Measurements from ENCODE around the gene HBM. TPM values are rescaled to one million over a fixed set of nuclear protein-coding genes. Genes with fewer than 3 reads are reported as not detected.
A peak's percentile ranks its signal among the peaks of the same experiment; 100 is the strongest.
"Not testable (repeated sequence)": the region's sequence is repeated elsewhere in the genome, so short reads cannot be mapped to it uniquely, and the experiment has no call there.

The HBM gene
- total and polyA plus RNA-seq, 2 donors: 25.3 TPM; not detected in 1

- not testable (repeated sequence) for H3K36me3 ChIP-seq (ENCODE audit: control insufficient read depth in 2 of 2, insufficient read depth in 2 of 2, low read length in 1 of 2); H3K9me3 ChIP-seq (ENCODE audit: control insufficient read depth in 2 of 2, insufficient read depth in 1 of 2, low read length in 1 of 2); H3K27ac ChIP-seq (ENCODE audit: low read depth in 1 of 2, low read length in 1 of 2); DNase-seq (ENCODE audit: low read depth in 6 of 9, low spot score in 9 of 9); H3K4me1 ChIP-seq (ENCODE audit: control insufficient read depth in 2 of 2, insufficient read depth in 2 of 2, low read length in 2 of 2); H3K4me3 ChIP-seq (ENCODE audit: low read length in 2 of 2)
- WGBS: 5% methylated on average over 4 of the region's 74 CpGs
- peaks cover 24 to 72% of the 10 kb centered on the region in 2 donors for H3K27me3 ChIP-seq (ENCODE audit: control insufficient read depth in 2 of 2, insufficient read depth in 1 of 2, low read length in 1 of 2)
These were observed 12.1 kb upstream of the HBM start for GRCh38 chr16:153550-154216.

- WGBS: 3% methylated on average over 53 of the region's 59 CpGs
- Histone ChIP-seq H3K27ac (ENCODE audit: low read depth in 1 of 2, low read length in 1 of 2) (no peak overlapping the region), H3K27me3 (ENCODE audit: control insufficient read depth in 2 of 2, insufficient read depth in 1 of 2, low read length in 1 of 2) (peaks cover 24 to 70% of the 10 kb centered on the region in 2 donors), H3K4me1 (ENCODE audit: control insufficient read depth in 2 of 2, insufficient read depth in 2 of 2, low read length in 2 of 2) (peaks cover 0 to 10% of the 10 kb centered on the region in 2 donors), H3K36me3 (ENCODE audit: control insufficient read depth in 2 of 2, insufficient read depth in 2 of 2, low read length in 1 of 2) (no peaks in the 10 kb centered on the region), H3K9me3 (ENCODE audit: control insufficient read depth in 2 of 2, insufficient read depth in 1 of 2, low read length in 1 of 2) (no peaks in the 10 kb centered on the region), H3K4me3 (ENCODE audit: low read length in 2 of 2) (peak overlapping the region in 1 of 2 donors; percentile 51)
- peak in 1 of 9 donors; percentile 19 for DNase-seq (ENCODE audit: low read depth in 6 of 9, low spot score in 9 of 9)
These were observed 11.4 kb upstream of the HBM start for GRCh38 chr16:154217-155030.

- 68% methylated on average over 7 of the region's 7 CpGs for WGBS
- Histone ChIP-seq H3K27me3 (ENCODE audit: control insufficient read depth in 2 of 2, insufficient read depth in 1 of 2, low read length in 1 of 2) (peaks cover 24 to 69% of the 10 kb centered on the region in 2 donors), H3K4me1 (ENCODE audit: control insufficient read depth in 2 of 2, insufficient read depth in 2 of 2, low read length in 2 of 2) (peaks cover 0 to 10% of the 10 kb centered on the region in 2 donors), H3K4me3 (ENCODE audit: low read length in 2 of 2) (peak overlapping the region in 1 of 2 donors; percentile 51), H3K9me3 (ENCODE audit: control insufficient read depth in 2 of 2, insufficient read depth in 1 of 2, low read length in 1 of 2) (no peaks in the 10 kb centered on the region), H3K36me3 (ENCODE audit: control insufficient read depth in 2 of 2, insufficient read depth in 2 of 2, low read length in 1 of 2) (no peaks in the 10 kb centered on the region), H3K27ac (ENCODE audit: low read depth in 1 of 2, low read length in 1 of 2) (no peak overlapping the region)
- no peak for DNase-seq (ENCODE audit: low read depth in 6 of 9, low spot score in 9 of 9)
These were observed 10.8 kb upstream of the HBM start for GRCh38 chr16:155031-155398.

GRCh38 chr16:159136-159849, 6.5 kb upstream of the HBM start:
- H3K36me3 ChIP-seq (ENCODE audit: control insufficient read depth in 2 of 2, insufficient read depth in 2 of 2, low read length in 1 of 2): no peaks in the 10 kb centered on the region
- DNase-seq (ENCODE audit: low read depth in 6 of 9, low spot score in 9 of 9): no peak
- WGBS: 71% methylated on average over 6 of the region's 6 CpGs
- no peaks in the 10 kb centered on the region for H3K9me3 ChIP-seq (ENCODE audit: control insufficient read depth in 2 of 2, insufficient read depth in 1 of 2, low read length in 1 of 2)
- peaks cover 0 to 8% of the 10 kb centered on the region in 2 donors for H3K4me1 ChIP-seq (ENCODE audit: control insufficient read depth in 2 of 2, insufficient read depth in 2 of 2, low read length in 2 of 2)
- H3K4me3 ChIP-seq (ENCODE audit: low read length in 2 of 2): no peak overlapping the region
- peaks cover 30 to 74% of the 10 kb centered on the region in 2 donors for H3K27me3 ChIP-seq (ENCODE audit: control insufficient read depth in 2 of 2, insufficient read depth in 1 of 2, low read length in 1 of 2)
- no peak overlapping the region for H3K27ac ChIP-seq (ENCODE audit: low read depth in 1 of 2, low read length in 1 of 2)

GRCh38 chr16:160242-160641, 5.5 kb upstream of the HBM start:
- not testable (repeated sequence) for DNase-seq (ENCODE audit: low read depth in 6 of 9, low spot score in 9 of 9); H3K4me3 ChIP-seq (ENCODE audit: low read length in 2 of 2); H3K9me3 ChIP-seq (ENCODE audit: control insufficient read depth in 2 of 2, insufficient read depth in 1 of 2, low read length in 1 of 2); H3K4me1 ChIP-seq (ENCODE audit: control insufficient read depth in 2 of 2, insufficient read depth in 2 of 2, low read length in 2 of 2); H3K36me3 ChIP-seq (ENCODE audit: control insufficient read depth in 2 of 2, insufficient read depth in 2 of 2, low read length in 1 of 2); H3K27ac ChIP-seq (ENCODE audit: low read depth in 1 of 2, low read length in 1 of 2)
- H3K27me3 ChIP-seq (ENCODE audit: control insufficient read depth in 2 of 2, insufficient read depth in 1 of 2, low read length in 1 of 2): peaks cover 24 to 69% of the 10 kb centered on the region in 2 donors
- 77% methylated on average over 20 of the region's 20 CpGs for WGBS

GRCh38 chr16:160691-161190, 5.0 kb upstream of the HBM start:
- H3K9me3 ChIP-seq (ENCODE audit: control insufficient read depth in 2 of 2, insufficient read depth in 1 of 2, low read length in 1 of 2): peaks cover 1 to 9% of the 10 kb centered on the region in 2 donors
- H3K27me3 ChIP-seq (ENCODE audit: control insufficient read depth in 2 of 2, insufficient read depth in 1 of 2, low read length in 1 of 2): peaks cover 25 to 69% of the 10 kb centered on the region in 2 donors
- no peak overlapping the region for H3K27ac ChIP-seq (ENCODE audit: low read depth in 1 of 2, low read length in 1 of 2)
- WGBS: 83% methylated on average over 18 of the region's 18 CpGs
- H3K4me3 ChIP-seq (ENCODE audit: low read length in 2 of 2): no peak overlapping the region
- DNase-seq (ENCODE audit: low read depth in 6 of 9, low spot score in 9 of 9): no peak
- no peaks in the 10 kb centered on the region for H3K36me3 ChIP-seq (ENCODE audit: control insufficient read depth in 2 of 2, insufficient read depth in 2 of 2, low read length in 1 of 2)
- H3K4me1 ChIP-seq (ENCODE audit: control insufficient read depth in 2 of 2, insufficient read depth in 2 of 2, low read length in 2 of 2): peaks cover 0 to 8% of the 10 kb centered on the region in 2 donors

- no peaks in the 10 kb centered on the region for H3K36me3 ChIP-seq (ENCODE audit: control insufficient read depth in 2 of 2, insufficient read depth in 2 of 2, low read length in 1 of 2)
- H3K27ac ChIP-seq (ENCODE audit: low read depth in 1 of 2, low read length in 1 of 2): no peak overlapping the region
- peaks cover 0 to 8% of the 10 kb centered on the region in 2 donors for H3K4me1 ChIP-seq (ENCODE audit: control insufficient read depth in 2 of 2, insufficient read depth in 2 of 2, low read length in 2 of 2)
- H3K9me3 ChIP-seq (ENCODE audit: control insufficient read depth in 2 of 2, insufficient read depth in 1 of 2, low read length in 1 of 2): peaks cover 1 to 17% of the 10 kb centered on the region in 2 donors
- DNase-seq (ENCODE audit: low read depth in 6 of 9, low spot score in 9 of 9): no peak
- 95% methylated on average over 13 of the region's 13 CpGs for WGBS
- H3K4me3 ChIP-seq (ENCODE audit: low read length in 2 of 2): no peak overlapping the region
- H3K27me3 ChIP-seq (ENCODE audit: control insufficient read depth in 2 of 2, insufficient read depth in 1 of 2, low read length in 1 of 2): peaks cover 36 to 70% of the 10 kb centered on the region in 2 donors
These were observed 3.3 kb upstream of the HBM start for GRCh38 chr16:162271-162991.

- H3K27ac ChIP-seq (ENCODE audit: low read depth in 1 of 2, low read length in 1 of 2); H3K4me1 ChIP-seq (ENCODE audit: control insufficient read depth in 2 of 2, insufficient read depth in 2 of 2, low read length in 2 of 2); H3K36me3 ChIP-seq (ENCODE audit: control insufficient read depth in 2 of 2, insufficient read depth in 2 of 2, low read length in 1 of 2); DNase-seq (ENCODE audit: low read depth in 6 of 9, low spot score in 9 of 9); H3K4me3 ChIP-seq (ENCODE audit: low read length in 2 of 2): not testable (repeated sequence)
- Histone ChIP-seq H3K27me3 (ENCODE audit: control insufficient read depth in 2 of 2, insufficient read depth in 1 of 2, low read length in 1 of 2) (peaks cover 41 to 72% of the 10 kb centered on the region in 2 donors), H3K9me3 (ENCODE audit: control insufficient read depth in 2 of 2, insufficient read depth in 1 of 2, low read length in 1 of 2) (peaks cover 1 to 17% of the 10 kb centered on the region in 2 donors)
- 95% methylated on average over 10 of the region's 10 CpGs for WGBS
These were observed 2.6 kb upstream of the HBM start for GRCh38 chr16:163139-163538.
